Activated CD4-positive, alpha-beta T cell treated with anti-CD3 and anti-CD28 coated beads, Interleukin-2, amount 10 ng/mL, durations not matched to agents 7 days and 5 days (primary cell): ENCODE results near the gene LMO3. TPM values are rescaled to one million over a fixed set of nuclear protein-coding genes. Genes with fewer than 3 reads are reported as not detected.
"Not testable (repeated sequence)": the region's sequence is repeated elsewhere in the genome, so short reads cannot be mapped to it uniquely, and the experiment has no call there.

Experiments
- CTCF ChIA-PET: fragments of 350-600 bp; sonication (Branson Sonifier 250); formaldehyde crosslinking; loops from one replicate; lab custom pipeline; 2021; ENCODE audit warnings: antibody characterized with exemption; lab: Charles Lee
- POLR2A ChIA-PET: fragments of 350-600 bp; sonication (Branson Sonifier 250); formaldehyde crosslinking; loops from one replicate; lab custom pipeline; 2021; ENCODE audit warnings: antibody characterized with exemption; lab: Charles Lee
- DNase-seq: peaks from one replicate; pipeline ENCODE4 v3.0.0-alpha.2; 2020
- H3K27ac Mint-ChIP-seq: one replicate; pipeline ENCODE4 v1.8.0; 2021; ENCODE audit warnings: mild to moderate bottlenecking, moderate library complexity, mixed read lengths
- H3K27me3 Mint-ChIP-seq: one replicate; pipeline ENCODE4 v1.8.0; 2021; ENCODE audit warnings: mixed read lengths
- H3K36me3 Mint-ChIP-seq: one replicate; pipeline ENCODE4 v1.8.0; 2021; ENCODE audit warnings: low read depth, mixed read lengths
- H3K4me1 Mint-ChIP-seq: one replicate; pipeline ENCODE4 v1.8.0; 2021; ENCODE audit warnings: mixed read lengths
- H3K4me3 Mint-ChIP-seq: one replicate; pipeline ENCODE4 v1.8.0; 2021; ENCODE audit warnings: mild to moderate bottlenecking, moderate library complexity, mixed read lengths
- H3K9me3 Mint-ChIP-seq: one replicate; pipeline ENCODE4 v1.8.0; 2021; ENCODE audit warnings: mixed read lengths
- total RNA-seq, 2 experiments: library from RNA; stranded (reverse); gene quantifications; one replicate each; pipeline ENCODE4 v1.2.3, GENCODE V29; 2021

The LMO3 gene
- total RNA-seq, 2 experiments from 2014 or later, result not detected

DNA sequence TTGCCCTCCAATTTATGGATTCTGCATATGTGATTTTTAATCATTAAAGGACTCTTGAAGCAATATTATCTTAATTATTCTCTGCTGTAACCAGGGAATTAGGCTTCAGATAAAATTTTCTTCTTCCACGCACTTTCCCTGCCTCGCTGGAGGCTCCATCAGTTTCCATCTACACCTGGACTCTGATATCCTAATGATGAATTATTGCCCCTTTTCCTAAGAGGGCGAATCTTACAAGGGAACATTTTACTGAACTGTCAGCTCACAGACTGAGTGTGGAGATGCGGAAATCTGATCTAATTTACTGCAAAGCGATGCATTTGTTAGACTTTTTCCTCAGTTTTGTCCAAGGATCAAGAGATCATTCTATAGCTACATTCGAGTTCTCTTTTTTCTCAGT lies 43.0 kb downstream of the LMO3 start:
- peaks cover 2% of the 10 kb centered on the region for H3K9me3 Mint-ChIP-seq
- DNase-seq, result no peak
- H3K4me1 Mint-ChIP-seq, result no peaks in the 10 kb centered on the region
- H3K36me3 Mint-ChIP-seq, result no peaks in the 10 kb centered on the region
- ChIA-PET CTCF (no interaction called here), POLR2A (no interaction called here)
- H3K27ac Mint-ChIP-seq, result no peak overlapping the region
- no peaks in the 10 kb centered on the region for H3K27me3 Mint-ChIP-seq
- no peak overlapping the region for H3K4me3 Mint-ChIP-seq

DNA sequence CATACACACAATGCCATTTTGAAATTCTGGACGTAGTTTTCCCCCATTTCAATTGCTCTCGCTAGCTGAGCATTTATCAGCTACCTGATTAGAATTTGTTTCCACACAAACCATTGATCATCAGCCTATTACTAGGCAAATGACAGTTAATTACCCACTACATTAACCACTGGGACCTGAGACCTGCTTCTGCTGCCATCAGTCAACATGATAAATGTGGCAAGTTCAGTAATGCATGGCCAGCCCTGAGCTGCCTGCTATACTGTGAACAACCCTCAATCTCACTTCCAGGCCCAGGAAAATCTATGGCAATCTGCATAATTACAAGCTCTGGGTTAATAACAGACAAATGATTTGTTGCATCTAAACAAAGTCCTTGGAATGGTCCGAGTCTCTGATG lies 43.5 kb downstream of the LMO3 start:
- H3K36me3 Mint-ChIP-seq, result no peaks in the 10 kb centered on the region
- H3K9me3 Mint-ChIP-seq, result peaks cover 2% of the 10 kb centered on the region
- ChIA-PET POLR2A (no interaction called here), CTCF (no interaction called here)
- no peak for DNase-seq
- no peaks in the 10 kb centered on the region for H3K4me1 Mint-ChIP-seq
- H3K27ac Mint-ChIP-seq, result no peak overlapping the region
- no peaks in the 10 kb centered on the region for H3K27me3 Mint-ChIP-seq
- no peak overlapping the region for H3K4me3 Mint-ChIP-seq

DNA sequence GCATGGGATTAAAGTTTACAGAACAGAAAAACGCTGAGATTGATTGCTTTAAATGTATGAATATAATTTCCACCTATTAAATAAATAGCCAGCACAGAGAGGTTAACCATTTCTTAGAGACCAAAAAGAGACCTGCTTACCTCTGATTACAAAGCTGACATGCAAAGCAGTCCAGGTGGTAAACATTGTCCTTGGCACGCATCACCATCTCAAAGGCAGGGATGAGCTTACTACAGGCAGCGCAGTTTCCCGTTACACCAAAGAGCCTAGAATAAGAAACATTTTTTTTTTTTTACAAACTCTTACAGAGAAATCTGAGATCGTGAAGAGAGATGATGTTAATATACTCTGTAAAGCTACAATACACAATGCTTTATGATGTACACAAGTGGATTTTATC lies 45.7 kb downstream of the LMO3 start:
- Mint-ChIP-seq H3K27me3 (no peaks in the 10 kb centered on the region), H3K4me1 (no peaks in the 10 kb centered on the region), H3K27ac (no peak overlapping the region), H3K4me3 (no peak overlapping the region), H3K36me3 (no peaks in the 10 kb centered on the region), H3K9me3 (peaks cover 2% of the 10 kb centered on the region)
- ChIA-PET POLR2A (no interaction called here), CTCF (no interaction called here)
- DNase-seq, result no peak

DNA sequence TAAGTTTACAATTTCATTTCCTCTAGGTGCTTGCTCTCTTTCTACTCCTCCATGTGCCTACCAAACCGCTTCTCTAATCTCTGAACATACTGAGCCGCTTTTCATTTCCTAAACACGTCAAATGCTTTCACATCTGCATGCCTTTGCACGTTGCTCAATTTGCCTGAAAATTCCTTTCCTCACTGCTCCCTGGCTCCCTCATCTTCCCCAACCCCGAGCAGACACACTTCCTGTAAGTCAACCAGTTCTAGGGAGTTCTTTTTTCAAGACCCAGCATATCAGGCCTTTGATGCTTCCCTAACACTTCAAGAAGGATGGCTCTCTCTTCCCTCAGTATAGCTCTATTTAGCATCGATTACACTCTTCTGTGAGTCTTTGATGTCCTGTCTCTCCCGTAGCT lies 50.3 kb downstream of the LMO3 start:
- CTCF ChIA-PET, result no interaction called here
- Mint-ChIP-seq H3K9me3 (no peaks in the 10 kb centered on the region), H3K4me1 (no peaks in the 10 kb centered on the region), H3K27ac (no peak overlapping the region), H3K27me3 (no peaks in the 10 kb centered on the region), H3K4me3 (no peak overlapping the region), H3K36me3 (no peaks in the 10 kb centered on the region)
- DNase-seq, result no peak
- POLR2A ChIA-PET, result no interaction called here

DNA sequence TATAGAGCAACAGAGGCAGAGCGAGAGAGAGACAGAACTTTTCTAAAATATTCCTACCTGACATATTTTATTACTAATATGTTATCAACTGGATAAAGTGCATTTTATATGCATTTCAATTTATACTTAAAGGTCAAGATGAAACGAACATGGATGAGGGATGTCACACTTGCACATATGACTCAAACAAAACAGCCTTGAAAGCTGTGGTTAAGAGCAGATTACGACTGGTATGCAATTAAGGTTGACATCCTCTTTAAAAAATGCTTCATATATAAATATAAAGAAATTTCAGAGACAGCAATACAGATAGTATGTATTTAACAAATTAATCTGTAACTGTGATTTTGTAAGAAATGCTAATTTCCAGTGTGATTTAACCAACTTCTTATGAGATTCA lies 52.5 kb downstream of the LMO3 start:
- no peak for DNase-seq
- H3K4me3 Mint-ChIP-seq, result no peak overlapping the region
- H3K27me3 Mint-ChIP-seq, result no peaks in the 10 kb centered on the region
- H3K27ac Mint-ChIP-seq, result no peak overlapping the region
- H3K4me1 Mint-ChIP-seq, result no peaks in the 10 kb centered on the region
- ChIA-PET CTCF (no interaction called here), POLR2A (no interaction called here)
- no peaks in the 10 kb centered on the region for H3K36me3 Mint-ChIP-seq
- no peaks in the 10 kb centered on the region for H3K9me3 Mint-ChIP-seq

DNA sequence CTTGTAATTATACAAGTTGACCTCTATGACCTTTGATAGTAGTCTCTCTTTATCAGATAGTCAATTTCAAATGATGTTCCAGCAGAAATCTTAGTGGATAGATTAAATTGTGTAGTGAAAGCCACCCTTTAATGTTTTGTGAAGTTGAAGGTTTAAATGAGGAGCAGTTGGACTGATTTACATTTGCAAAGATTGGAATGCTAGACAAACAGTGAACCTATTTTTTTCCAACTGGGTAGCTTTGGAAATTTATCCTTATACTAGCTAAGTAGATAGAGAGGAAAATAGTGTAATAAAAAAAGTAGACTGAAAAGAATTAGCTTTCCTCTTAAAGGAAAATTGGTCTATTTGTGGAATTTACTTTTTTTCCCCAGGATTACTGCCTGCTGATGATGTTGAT lies 53.7 kb downstream of the LMO3 start:
- Mint-ChIP-seq H3K4me3 (no peak overlapping the region), H3K36me3 (no peaks in the 10 kb centered on the region), H3K4me1 (no peaks in the 10 kb centered on the region), H3K27ac (no peak overlapping the region), H3K27me3 (no peaks in the 10 kb centered on the region), H3K9me3 (no peaks in the 10 kb centered on the region)
- ChIA-PET CTCF (no interaction called here), POLR2A (no interaction called here)
- DNase-seq, result no peak

DNA sequence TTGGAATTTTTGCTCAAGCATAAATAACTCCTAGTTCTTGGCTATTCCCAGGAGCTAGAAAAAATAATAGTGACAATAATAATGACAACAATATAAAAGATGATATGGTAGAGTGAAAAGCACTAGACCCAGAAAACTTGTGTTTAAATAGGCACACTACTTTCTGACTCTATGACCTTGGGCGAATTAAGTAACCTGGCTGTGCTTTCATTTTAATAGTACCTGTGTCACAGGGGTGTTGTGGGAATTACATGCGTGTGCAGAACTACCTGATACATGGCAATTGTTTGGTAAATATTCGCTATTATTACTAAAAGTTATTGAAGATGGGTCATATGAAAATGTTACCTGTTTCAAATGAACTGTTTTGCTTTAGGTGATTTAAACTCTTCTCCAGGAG lies 60.1 kb downstream of the LMO3 start:
- peaks cover 9% of the 10 kb centered on the region for H3K9me3 Mint-ChIP-seq
- H3K4me3 Mint-ChIP-seq, result no peak overlapping the region
- no peaks in the 10 kb centered on the region for H3K36me3 Mint-ChIP-seq
- no peak overlapping the region for H3K27ac Mint-ChIP-seq
- no peak for DNase-seq
- ChIA-PET CTCF (no interaction called here), POLR2A (no interaction called here)
- H3K4me1 Mint-ChIP-seq, result no peaks in the 10 kb centered on the region
- no peaks in the 10 kb centered on the region for H3K27me3 Mint-ChIP-seq

DNA sequence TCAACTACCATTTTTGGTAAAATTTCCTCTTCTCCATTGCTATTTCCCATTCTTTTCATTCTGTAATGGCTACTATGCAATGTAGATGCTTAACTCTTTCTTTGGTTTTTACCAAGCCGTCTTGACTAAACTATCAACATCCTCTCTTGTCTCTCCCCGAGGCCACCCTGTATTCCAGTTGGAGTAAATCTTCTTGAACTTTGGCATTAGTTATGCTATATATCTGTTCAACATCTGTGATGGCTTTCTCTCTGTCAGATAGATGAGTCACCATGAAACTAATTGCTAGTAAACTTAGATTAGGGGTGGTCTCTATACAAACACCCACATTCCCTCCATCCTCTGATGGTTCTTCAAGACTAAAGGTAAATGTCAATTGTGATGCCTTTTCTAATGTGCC lies 63.4 kb downstream of the LMO3 start:
- DNase-seq, result no peak
- Mint-ChIP-seq H3K9me3 (peaks cover 12% of the 10 kb centered on the region), H3K4me3 (no peak overlapping the region), H3K27me3 (no peaks in the 10 kb centered on the region), H3K27ac (no peak overlapping the region), H3K36me3 (no peaks in the 10 kb centered on the region), H3K4me1 (no peaks in the 10 kb centered on the region)
- ChIA-PET POLR2A (no interaction called here), CTCF (no interaction called here)

DNA sequence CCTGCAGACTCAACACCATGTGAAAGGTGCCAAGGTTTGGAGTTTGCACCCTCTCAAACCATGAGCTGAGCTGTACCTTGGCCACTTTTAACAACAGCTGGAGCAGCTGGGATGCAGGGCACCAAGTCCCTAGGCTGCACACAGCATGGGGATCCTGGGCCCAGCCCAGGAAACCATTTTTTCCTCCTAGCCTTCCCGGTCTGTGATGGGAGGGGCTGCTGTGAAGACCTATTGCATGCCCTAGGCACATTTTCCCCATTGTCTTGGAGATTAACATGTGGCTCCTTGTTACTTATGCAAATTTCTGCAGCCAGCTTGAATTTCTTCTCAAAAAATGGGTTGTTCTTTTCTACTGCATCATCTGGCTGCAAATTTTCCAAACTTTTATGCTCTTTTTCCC lies 68.3 kb downstream of the LMO3 start:
- H3K4me3 Mint-ChIP-seq, DNase-seq, CTCF ChIA-PET, H3K36me3 Mint-ChIP-seq, H3K27me3 Mint-ChIP-seq, POLR2A ChIA-PET, H3K4me1 Mint-ChIP-seq, H3K27ac Mint-ChIP-seq: not testable (repeated sequence)
- peaks cover 18% of the 10 kb centered on the region for H3K9me3 Mint-ChIP-seq

DNA sequence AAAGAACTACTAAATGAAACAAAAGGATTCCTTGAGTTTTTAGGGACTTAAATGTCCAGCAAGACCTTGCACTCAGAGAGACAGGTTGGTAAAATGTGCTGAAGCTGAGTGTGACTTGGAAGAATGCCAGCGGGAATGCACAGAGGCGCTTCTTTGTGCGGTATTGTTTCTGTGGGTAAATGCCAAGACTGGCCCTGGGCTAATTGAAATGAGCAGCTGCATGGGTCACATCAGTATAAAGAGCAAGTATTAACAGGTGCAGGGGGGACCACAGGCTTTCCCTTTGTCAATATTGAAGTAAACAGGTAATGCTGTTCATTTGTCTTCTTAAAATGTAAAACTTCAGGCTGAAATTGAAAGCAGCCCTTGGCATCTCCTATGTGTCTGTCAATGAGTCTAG lies 74.3 kb downstream of the LMO3 start:
- no peaks in the 10 kb centered on the region for H3K36me3 Mint-ChIP-seq
- H3K4me3 Mint-ChIP-seq, result no peak overlapping the region
- no peaks in the 10 kb centered on the region for H3K27me3 Mint-ChIP-seq
- no peak for DNase-seq
- ChIA-PET CTCF (no interaction called here), POLR2A (no interaction called here)
- no peaks in the 10 kb centered on the region for H3K4me1 Mint-ChIP-seq
- peaks cover 5% of the 10 kb centered on the region for H3K9me3 Mint-ChIP-seq
- H3K27ac Mint-ChIP-seq, result no peak overlapping the region

DNA sequence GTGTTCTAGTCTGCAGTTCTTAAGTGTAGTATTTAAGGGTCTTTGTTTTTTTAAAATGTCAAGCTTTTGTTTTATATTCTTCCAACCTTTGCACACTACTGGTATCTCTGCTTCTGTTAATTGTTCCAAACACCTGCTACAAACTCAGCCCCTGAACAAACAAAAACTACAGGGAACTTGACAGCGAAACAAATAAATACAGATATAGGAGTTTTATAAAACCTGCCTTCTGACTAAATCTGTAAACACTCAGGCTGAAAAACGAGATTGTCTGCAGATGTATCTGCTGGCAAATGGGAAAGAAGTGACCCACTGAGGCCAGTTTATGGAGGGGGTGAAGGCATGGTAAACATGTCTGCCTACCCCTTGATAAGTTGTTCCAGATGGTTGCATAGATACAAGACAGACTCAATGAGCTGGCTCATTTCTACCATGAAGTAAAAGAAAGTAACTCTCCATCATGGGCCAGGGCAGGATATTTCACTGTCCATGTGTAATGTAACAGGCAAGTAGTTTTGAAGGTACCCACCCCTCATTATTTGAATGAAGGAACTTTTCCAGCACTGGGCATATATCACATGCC lies 75.6 kb downstream of the LMO3 start:
- Mint-ChIP-seq H3K36me3 (no peaks in the 10 kb centered on the region), H3K4me1 (no peaks in the 10 kb centered on the region), H3K27ac (no peak overlapping the region), H3K27me3 (no peaks in the 10 kb centered on the region), H3K4me3 (no peak overlapping the region), H3K9me3 (no peaks in the 10 kb centered on the region)
- POLR2A ChIA-PET, result no interaction called here
- DNase-seq, result no peak
- CTCF ChIA-PET, result no interaction called here

DNA sequence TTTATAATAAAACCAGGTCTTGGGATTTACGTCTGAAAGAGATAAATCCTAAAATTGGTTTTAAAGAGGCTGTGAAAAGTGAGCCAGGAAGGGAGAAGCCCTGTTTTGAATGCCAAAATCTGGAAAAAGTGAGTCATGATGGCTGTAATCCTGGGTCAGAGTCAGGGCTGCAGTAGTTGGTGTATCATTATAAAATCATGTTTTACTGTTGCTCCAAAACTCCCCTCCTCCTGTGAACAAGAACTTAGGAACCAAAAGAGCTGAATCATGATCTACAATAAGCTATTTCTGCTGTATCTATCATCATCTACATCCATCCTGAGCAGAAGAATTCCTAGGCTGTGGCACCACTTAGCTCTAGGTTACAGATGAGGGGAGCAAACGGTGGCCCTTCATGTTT lies 79.3 kb downstream of the LMO3 start:
- Mint-ChIP-seq H3K27ac (no peak overlapping the region), H3K36me3 (no peaks in the 10 kb centered on the region), H3K4me1 (no peaks in the 10 kb centered on the region), H3K9me3 (no peaks in the 10 kb centered on the region), H3K27me3 (no peaks in the 10 kb centered on the region), H3K4me3 (no peak overlapping the region)
- ChIA-PET POLR2A (no interaction called here), CTCF (no interaction called here)
- no peak for DNase-seq

DNA sequence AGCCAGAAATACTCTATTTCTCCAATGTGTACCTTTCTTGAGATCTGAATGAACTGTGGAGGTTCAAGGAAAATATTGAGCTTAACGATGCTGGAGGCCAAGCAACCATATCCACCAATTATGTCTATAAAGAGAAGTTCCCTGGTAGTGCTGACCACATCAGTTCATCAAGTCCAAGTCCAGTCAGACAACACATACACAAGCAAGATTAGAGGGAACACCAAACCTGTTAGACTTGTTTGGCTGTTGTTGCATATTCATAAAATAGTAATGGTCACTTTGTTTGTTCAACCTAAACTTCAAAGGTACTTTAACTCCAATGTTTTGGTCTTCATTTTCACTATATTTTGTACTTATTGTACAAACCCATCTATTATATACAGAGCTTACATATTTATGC lies 81.6 kb downstream of the LMO3 start:
- Mint-ChIP-seq H3K36me3 (no peaks in the 10 kb centered on the region), H3K4me1 (no peaks in the 10 kb centered on the region), H3K27me3 (no peaks in the 10 kb centered on the region), H3K9me3 (no peaks in the 10 kb centered on the region), H3K4me3 (no peak overlapping the region), H3K27ac (no peak overlapping the region)
- ChIA-PET CTCF (no interaction called here), POLR2A (interaction anchor here (0.7 kb wide), 1 partner anchor 1900 kb away, joined by 3 read pairs; no protein-coding TSS in a partner anchor)
- no peak for DNase-seq

DNA sequence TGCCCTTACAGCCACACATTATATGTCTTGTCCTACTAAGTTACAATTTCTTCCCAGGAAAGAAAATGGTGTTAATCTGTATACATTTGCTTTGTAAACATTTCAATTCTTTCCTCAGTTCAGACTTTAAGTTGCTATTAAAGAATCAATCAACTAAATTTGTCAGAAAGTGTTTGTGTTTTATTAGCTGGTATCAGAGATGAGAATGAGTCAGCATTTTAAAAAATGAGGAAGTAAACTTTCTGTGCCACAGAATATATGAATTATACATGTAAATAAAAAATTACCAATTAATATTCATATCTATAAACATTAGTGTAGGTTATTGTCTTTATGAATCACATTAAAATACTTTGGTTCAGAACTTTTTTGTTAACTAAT lies 82.0 kb downstream of the LMO3 start:
- CTCF ChIA-PET, result no interaction called here
- H3K4me3 Mint-ChIP-seq, result no peak overlapping the region
- no peaks in the 10 kb centered on the region for H3K36me3 Mint-ChIP-seq
- no peaks in the 10 kb centered on the region for H3K27me3 Mint-ChIP-seq
- no peaks in the 10 kb centered on the region for H3K9me3 Mint-ChIP-seq
- POLR2A ChIA-PET, result no interaction called here
- no peaks in the 10 kb centered on the region for H3K4me1 Mint-ChIP-seq
- no peak overlapping the region for H3K27ac Mint-ChIP-seq
- DNase-seq, result no peak
